ENCODE data around the gene MPPED2. TPM values are rescaled to one million over a fixed set of nuclear protein-coding genes. Genes with fewer than 3 reads are reported as not detected.

The MPPED2 gene
- total and polyA plus RNA-seq, 7 donors = 0.80 to 19.1 (median 6.8) TPM; not detected in 2

GRCh38 chr11:30468881-30469280, 117.3 kb downstream of the MPPED2 start:
- no peak for DNase-seq
- H3K27me3 ChIP-seq = no peaks in the 10 kb centered on the region
- 42 to 77% methylated on average over 2 of the region's 2 CpGs for WGBS, 2 donors
- H3K36me3 ChIP-seq = no peaks in the 10 kb centered on the region
- intact Hi-C loops (cut with DNase I) = no loop called here
- no peaks in the 10 kb centered on the region for H3K9me3 ChIP-seq
- no peak overlapping the region for H3K27ac ChIP-seq
- TF ChIP-seq POLR2AphosphoS5 (IDR thresholded peaks at IDR 0.05) = no peak
- TF ChIP-seq CTCF (IDR thresholded peaks at IDR 0.05) = no peak
- TF ChIP-seq POLR2A (IDR thresholded peaks at IDR 0.05) = no peak
- no peak for TF ChIP-seq EP300 (IDR thresholded peaks at IDR 0.05)
- H3K4me1 ChIP-seq = no peaks in the 10 kb centered on the region
- no peak overlapping the region for H3K4me3 ChIP-seq

- peaks cover 0 to under 1% (median 0%) of the 10 kb centered on the region in 4 donors for H3K4me1 ChIP-seq
- H3K27me3 ChIP-seq = no peaks in the 10 kb centered on the region
- no peaks in the 10 kb centered on the region for H3K9me3 ChIP-seq
- intact Hi-C loops (cut with DNase I) = no loop called here
- no peaks in the 10 kb centered on the region for H3K36me3 ChIP-seq
- no peak overlapping the region for H3K27ac ChIP-seq
- TF ChIP-seq EP300 (IDR thresholded peaks at IDR 0.05) (no peak), POLR2A (IDR thresholded peaks at IDR 0.05) (no peak), POLR2AphosphoS5 (IDR thresholded peaks at IDR 0.05) (no peak), CTCF (IDR thresholded peaks at IDR 0.05) (no peak)
- no peak for DNase-seq
- H3K4me3 ChIP-seq = no peak overlapping the region
These were observed 119.0 kb downstream of the MPPED2 start for GRCh38 chr11:30467176-30467575.

DNA sequence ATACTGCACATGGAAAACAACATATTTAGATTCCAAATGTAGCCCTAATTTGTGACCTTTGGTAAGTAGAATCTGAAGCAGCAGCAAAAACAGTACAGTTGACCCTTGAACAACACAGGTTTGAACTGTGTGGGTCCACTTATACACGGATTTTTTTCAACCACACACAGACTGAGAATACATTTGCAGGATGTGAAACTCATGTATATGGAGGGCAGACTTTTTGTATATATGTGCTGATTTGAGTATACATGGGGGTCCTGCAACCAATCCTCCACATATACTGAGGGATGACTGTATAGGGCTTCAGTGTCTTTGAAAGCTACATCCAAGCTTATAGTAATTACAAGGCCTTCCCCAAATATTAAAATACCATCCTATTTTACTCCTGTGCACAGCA, 120.5 kb downstream of the MPPED2 start:
- intact Hi-C loops (cut with DNase I) = no loop called here

GRCh38 chr11:30465192-30465591, 121.0 kb downstream of the MPPED2 start:
- Histone ChIP-seq H3K27ac (no peak overlapping the region), H3K36me3 (no peaks in the 10 kb centered on the region), H3K4me1 (peaks cover 0 to 6% (median 0%) of the 10 kb centered on the region in 4 donors), H3K9me3 (no peaks in the 10 kb centered on the region), H3K4me3 (no peak overlapping the region), H3K27me3 (no peaks in the 10 kb centered on the region)
- intact Hi-C loops (cut with DNase I) = no loop called here
- DNase-seq = no peak
- TF ChIP-seq EP300 (IDR thresholded peaks at IDR 0.05) = no peak
- TF ChIP-seq POLR2AphosphoS5 (IDR thresholded peaks at IDR 0.05) = no peak
- no peak for TF ChIP-seq POLR2A (IDR thresholded peaks at IDR 0.05)
- TF ChIP-seq CTCF (IDR thresholded peaks at IDR 0.05) = no peak
- WGBS, 2 donors = 89 to 91% methylated on average over 2 of the region's 2 CpGs

More for the DNA sequence above, 120.5 kb downstream of the MPPED2 start:
- no peak for DNase-seq
- no peak overlapping the region for H3K27ac ChIP-seq
- no peak overlapping the region for H3K4me3 ChIP-seq
- no peaks in the 10 kb centered on the region for H3K36me3 ChIP-seq
- TF ChIP-seq POLR2A (IDR thresholded peaks at IDR 0.05) (no peak), POLR2AphosphoS5 (IDR thresholded peaks at IDR 0.05) (no peak), CTCF (IDR thresholded peaks at IDR 0.05) (no peak), EP300 (IDR thresholded peaks at IDR 0.05) (no peak)
- 35 to 87% methylated on average over 1 of the region's 1 CpG for WGBS, 2 donors
- H3K27me3 ChIP-seq = no peaks in the 10 kb centered on the region
- no peaks in the 10 kb centered on the region for H3K9me3 ChIP-seq
- peaks cover 0 to 6% (median 0%) of the 10 kb centered on the region in 4 donors for H3K4me1 ChIP-seq

DNA sequence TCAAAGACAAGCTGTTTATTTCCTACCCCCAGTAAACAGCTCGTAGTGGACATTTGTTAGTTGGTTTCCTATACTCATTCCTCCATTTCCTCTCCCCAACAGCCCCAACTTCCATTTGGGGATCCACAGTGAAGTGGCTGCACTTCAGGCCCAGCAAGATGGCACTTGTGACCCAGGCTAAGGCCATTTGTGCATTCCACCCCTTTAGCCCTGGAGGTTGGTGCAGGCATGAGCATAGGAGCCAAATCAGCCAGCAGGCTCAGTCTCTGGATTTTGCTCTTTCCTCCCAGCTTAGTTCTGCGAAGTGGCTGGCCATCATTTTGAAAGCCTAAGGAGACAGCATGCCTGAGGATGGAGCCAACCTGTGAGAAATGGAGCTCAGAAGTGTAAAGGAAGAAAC, 122.9 kb downstream of the MPPED2 start:
- WGBS, 2 donors = 66 to 88% methylated on average over 2 of the region's 2 CpGs
- no peak overlapping the region for H3K4me3 ChIP-seq
- H3K27ac ChIP-seq = no peak overlapping the region
- no peaks in the 10 kb centered on the region for H3K27me3 ChIP-seq
- H3K9me3 ChIP-seq = no peaks in the 10 kb centered on the region
- H3K4me1 ChIP-seq = peaks cover 0 to 6% (median 0%) of the 10 kb centered on the region in 4 donors
- intact Hi-C loops (cut with DNase I) = no loop called here
- TF ChIP-seq EP300 (IDR thresholded peaks at IDR 0.05) (no peak), CTCF (IDR thresholded peaks at IDR 0.05) (no peak)
- H3K36me3 ChIP-seq = no peaks in the 10 kb centered on the region
- DNase-seq = no peak
